ENCODE results near the gene RNPEPL1.

The RNPEPL1 gene

GRCh38 chr2:240623531-240624010, 55.3 kb downstream of the RNPEPL1 start:
- no peak overlapping the region for H3K4me3 ChIP-seq (replicated peaks; ENCODE audit: low read depth, low read length)
- no peak for DNase-seq (ENCODE audit: low read depth)
- no peak for TF ChIP-seq CTCF (IDR thresholded peaks at IDR 0.05; ENCODE audit: low read length, missing control alignments)

DNA sequence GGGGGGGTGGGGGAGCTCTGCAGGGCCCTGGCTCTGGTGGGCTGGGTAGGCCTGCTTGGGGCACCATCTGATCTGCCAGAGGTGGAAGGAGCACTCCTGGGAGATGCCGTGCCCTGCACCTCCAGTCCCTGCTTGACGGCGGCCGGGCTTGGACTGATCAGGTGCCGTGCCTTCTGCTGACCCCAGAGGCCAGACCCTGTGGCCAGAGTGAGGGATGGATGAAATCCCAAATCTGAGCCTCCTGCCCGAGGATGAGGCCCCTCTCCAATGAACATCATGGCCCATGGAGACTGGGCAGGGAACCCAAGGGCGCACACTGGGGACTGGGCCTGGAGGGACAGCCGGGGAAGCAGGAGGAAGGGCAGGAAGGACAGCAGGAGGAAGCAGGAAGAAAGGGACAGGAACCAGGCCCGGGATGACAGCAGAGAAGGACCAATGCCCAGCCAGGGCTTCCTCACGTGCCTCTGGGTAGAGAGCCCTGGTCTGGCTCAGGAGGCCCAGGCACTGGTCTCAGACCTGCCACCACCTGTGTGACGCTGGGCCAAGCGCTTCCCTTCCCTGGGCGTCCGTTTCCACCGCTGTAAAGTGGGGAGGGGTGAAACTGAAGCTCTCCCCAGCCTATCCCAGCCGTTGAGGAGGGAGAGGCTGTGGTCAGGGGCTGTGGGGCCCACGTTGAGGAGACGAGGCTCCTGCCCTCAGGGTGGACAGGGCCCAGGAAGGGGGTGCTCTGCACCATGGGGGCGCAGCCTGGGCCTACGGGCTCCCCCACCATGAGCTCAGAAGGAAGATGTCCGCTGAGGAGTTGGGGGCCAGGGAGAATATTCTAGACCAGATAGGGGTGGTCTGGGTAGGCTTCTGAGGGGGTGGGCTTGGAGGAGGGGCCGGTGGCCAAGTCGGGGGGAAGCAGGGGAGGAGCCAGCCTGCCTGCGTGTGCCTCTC, 56.0 kb downstream of the RNPEPL1 start:
- no peak overlapping the region for H3K4me3 ChIP-seq (replicated peaks; ENCODE audit: low read depth, low read length)
- DNase-seq (ENCODE audit: low read depth): no peak
- no peak for TF ChIP-seq CTCF (IDR thresholded peaks at IDR 0.05; ENCODE audit: low read length, missing control alignments)

- no peak for TF ChIP-seq CTCF (IDR thresholded peaks at IDR 0.05; ENCODE audit: low read length, missing control alignments)
- no peak for DNase-seq (ENCODE audit: low read depth)
- H3K4me3 ChIP-seq (replicated peaks; ENCODE audit: low read depth, low read length): no peak within 1 kb of the TSS
Observed at GRCh38 chr2:240624950-240625621, 56.8 kb downstream of the RNPEPL1 start, which contains the start of gene GPR35. GPR35 (plus strand) TSS chr2:240625480; CDS start chr2:240629953, 4,473 bp downstream.

- no peak overlapping the region for H3K4me3 ChIP-seq (replicated peaks; ENCODE audit: low read depth, low read length)
- no peak for DNase-seq (ENCODE audit: low read depth)
- TF ChIP-seq CTCF (IDR thresholded peaks at IDR 0.05; ENCODE audit: low read length, missing control alignments): no peak
Observed at GRCh38 chr2:240626531-240627300, 58.4 kb downstream of the RNPEPL1 start.

- no peak for TF ChIP-seq CTCF (IDR thresholded peaks at IDR 0.05; ENCODE audit: low read length, missing control alignments)
- H3K4me3 ChIP-seq (replicated peaks; ENCODE audit: low read depth, low read length): no peak overlapping the region
- no peak for DNase-seq (ENCODE audit: low read depth)
Observed at GRCh38 chr2:240627736-240628506, 59.6 kb downstream of the RNPEPL1 start.

- no peak for DNase-seq (ENCODE audit: low read depth)
- no peak for TF ChIP-seq CTCF (IDR thresholded peaks at IDR 0.05; ENCODE audit: low read length, missing control alignments)
- no peak overlapping the region for H3K4me3 ChIP-seq (replicated peaks; ENCODE audit: low read depth, low read length)
Observed at GRCh38 chr2:240628507-240628807, 60.2 kb downstream of the RNPEPL1 start.
